Neural cell (in vitro differentiated cells): ENCODE results near the gene HIVEP3.

Source experiments
- EZH2 ChIP-seq: fragments of 200-600, 300-800 bp; shearing (Covaris generic), sonication (generic); IDR thresholded peaks from 2 replicates; pipeline ENCODE4 v1.6.1; 2014; ENCODE audit warnings: antibody characterized with exemption, low read length, borderline replicate concordance, mild to moderate bottlenecking; ENCODE audit not compliant: insufficient read depth, poor library complexity, severe bottlenecking
- POLR2AphosphoS5 ChIP-seq: IDR thresholded peaks from 2 replicates; pipeline ENCODE4 v1.6.1; 2012
- TAF1 ChIP-seq: IDR thresholded peaks from 2 replicates; pipeline ENCODE4 v1.6.1; 2012; ENCODE audit warnings: low read depth
- TF ChIP-seq, protein P1 (sequence below): IDR thresholded peaks from 2 replicates; pipeline ENCODE4 v1.6.1; 2012; ENCODE audit warnings: borderline replicate concordance

DNA sequence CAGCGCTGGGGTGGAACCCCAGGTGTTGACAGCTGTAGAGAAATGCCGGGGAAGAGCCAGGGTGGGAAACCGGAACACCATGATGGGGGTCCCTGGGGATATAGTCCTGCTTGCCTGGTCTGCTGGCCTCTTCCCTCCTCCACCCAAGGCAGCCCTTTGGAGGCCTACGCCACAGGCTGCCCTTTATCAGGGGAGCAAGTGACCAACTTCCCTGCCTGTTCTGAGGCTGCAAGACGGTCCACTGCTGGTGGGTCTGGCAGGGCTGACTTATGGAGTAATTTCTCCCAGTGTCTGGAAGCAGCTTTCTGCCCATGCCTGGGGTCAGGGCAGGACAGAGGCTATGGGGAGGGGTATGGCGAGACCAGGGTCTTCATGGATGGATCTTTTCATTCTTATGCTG is 383.4 kb downstream of the HIVEP3 start:
- TF ChIP-seq EZH2 (no peak), POLR2AphosphoS5 (no peak), TAF1 (no peak)
- TF ChIP-seq, protein P1, sequence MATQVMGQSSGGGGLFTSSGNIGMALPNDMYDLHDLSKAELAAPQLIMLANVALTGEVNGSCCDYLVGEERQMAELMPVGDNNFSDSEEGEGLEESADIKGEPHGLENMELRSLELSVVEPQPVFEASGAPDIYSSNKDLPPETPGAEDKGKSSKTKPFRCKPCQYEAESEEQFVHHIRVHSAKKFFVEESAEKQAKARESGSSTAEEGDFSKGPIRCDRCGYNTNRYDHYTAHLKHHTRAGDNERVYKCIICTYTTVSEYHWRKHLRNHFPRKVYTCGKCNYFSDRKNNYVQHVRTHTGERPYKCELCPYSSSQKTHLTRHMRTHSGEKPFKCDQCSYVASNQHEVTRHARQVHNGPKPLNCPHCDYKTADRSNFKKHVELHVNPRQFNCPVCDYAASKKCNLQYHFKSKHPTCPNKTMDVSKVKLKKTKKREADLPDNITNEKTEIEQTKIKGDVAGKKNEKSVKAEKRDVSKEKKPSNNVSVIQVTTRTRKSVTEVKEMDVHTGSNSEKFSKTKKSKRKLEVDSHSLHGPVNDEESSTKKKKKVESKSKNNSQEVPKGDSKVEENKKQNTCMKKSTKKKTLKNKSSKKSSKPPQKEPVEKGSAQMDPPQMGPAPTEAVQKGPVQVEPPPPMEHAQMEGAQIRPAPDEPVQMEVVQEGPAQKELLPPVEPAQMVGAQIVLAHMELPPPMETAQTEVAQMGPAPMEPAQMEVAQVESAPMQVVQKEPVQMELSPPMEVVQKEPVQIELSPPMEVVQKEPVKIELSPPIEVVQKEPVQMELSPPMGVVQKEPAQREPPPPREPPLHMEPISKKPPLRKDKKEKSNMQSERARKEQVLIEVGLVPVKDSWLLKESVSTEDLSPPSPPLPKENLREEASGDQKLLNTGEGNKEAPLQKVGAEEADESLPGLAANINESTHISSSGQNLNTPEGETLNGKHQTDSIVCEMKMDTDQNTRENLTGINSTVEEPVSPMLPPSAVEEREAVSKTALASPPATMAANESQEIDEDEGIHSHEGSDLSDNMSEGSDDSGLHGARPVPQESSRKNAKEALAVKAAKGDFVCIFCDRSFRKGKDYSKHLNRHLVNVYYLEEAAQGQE: no peak
